ENCODE results near the gene MT3.
"Not testable (repeated sequence)": the region's sequence is repeated elsewhere in the genome, so short reads cannot be mapped to it uniquely, and the experiment has no call there.

Gene MT3

DNA sequence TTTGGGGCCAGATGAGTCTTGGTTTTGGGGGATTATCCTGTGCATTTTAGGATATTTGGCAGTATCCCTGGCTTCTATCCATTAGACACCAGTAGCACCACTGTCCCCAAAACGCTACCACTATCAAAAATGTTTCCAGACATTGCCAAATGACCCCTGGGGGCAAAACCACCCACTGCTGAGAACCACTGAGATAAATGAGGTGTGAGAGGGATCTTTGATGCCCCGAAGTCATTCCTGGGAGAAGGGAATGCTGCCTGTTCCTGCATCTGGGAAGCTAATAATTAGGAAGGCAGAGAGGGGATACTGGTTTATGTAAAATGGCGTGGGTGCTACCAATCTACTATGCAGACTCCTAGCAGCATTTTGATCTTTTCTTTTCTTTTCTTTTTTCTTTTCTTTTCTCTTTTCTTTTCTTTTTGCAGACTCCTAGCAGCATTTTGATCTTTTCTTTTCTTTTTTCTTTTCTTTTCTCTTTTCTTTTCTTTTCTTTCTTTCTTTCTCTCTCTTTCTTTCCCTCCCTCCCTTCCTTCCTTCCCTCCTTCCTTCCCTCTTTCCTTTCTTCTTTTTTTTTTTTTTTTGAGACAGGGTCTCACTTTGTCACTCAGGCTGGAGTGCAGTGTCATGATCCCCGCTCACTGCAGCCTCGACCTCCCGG is 8.8 kb upstream of the MT3 start:
- no peak for DNase-seq

DNA sequence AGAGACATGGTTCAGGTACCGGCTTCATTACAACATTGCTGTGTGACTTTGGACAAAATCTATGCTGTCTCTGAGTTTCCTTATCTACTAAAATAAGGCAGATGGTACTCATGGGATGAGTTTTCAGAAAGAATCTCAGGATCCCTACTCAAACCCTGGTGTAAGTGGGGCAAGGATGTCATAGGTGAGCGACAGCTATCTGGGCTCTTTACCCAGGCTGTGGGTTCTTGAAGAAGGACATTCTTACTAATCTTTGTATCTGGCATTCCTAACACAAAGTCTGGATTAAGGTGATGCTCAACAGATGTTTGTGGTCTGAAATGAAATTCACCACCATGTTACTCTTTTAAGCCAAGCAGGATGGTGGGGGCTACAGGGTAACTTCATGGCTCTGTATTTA is 6.4 kb upstream of the MT3 start:
- DNase-seq: not testable (repeated sequence)

DNA sequence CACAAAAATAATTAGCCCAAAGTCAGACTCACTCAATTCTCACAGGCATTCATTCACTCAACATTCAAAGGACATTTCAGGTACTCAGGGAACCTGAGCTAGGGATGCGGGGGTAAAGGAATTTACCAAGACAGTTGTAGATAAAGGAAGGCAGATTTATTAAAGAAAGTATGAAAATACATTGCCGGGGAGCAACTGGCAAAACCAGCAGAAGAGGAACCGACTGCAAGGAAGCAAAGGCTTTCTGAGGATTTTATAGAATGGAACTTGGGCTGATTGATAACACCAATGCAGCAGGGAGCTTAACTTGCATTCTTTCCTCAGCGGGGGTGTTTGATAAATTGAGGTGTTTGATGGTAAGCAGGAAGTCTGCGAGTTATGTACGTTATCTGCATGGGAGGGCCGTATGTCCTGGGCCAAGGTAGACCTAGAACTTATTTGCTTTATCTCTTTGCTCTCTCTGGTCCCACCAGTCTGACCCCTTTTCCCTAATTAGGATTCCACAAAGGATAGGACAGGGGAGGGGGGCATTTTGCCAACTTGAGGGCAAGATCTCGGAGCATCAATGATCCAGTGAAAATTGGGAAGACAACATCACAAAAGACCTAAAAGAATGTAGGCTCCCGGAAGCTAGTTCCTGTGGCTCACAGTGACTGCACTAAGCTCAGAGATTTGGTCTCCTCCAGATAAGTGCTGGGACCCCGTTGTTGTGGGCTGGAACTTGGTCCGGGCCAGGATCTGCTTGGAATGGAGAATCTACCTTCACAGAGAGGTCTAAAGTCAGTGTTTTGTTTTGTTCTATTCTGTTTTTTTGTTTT is 5.8 kb upstream of the MT3 start:
- no peak for DNase-seq

DNA sequence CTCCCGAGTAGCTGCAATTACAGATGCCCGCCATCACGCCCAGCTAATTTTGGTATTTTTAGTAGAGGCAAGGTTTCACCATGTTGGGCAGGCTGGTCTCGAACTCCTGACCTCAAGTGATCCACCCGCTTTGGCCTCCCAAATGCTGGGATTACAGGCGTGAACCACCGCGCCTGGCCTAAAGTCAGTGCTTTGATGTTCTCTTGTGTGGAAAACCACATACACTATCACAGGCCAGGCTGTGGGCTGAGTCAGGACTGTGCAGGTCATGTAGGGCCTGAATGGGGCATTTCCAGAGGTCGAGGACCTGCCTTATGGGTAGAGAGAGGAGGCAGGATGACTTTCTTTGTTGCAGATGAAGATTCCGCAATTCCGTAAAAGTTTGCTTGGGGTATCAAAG is 5.1 kb upstream of the MT3 start:
- no peak for DNase-seq

DNA sequence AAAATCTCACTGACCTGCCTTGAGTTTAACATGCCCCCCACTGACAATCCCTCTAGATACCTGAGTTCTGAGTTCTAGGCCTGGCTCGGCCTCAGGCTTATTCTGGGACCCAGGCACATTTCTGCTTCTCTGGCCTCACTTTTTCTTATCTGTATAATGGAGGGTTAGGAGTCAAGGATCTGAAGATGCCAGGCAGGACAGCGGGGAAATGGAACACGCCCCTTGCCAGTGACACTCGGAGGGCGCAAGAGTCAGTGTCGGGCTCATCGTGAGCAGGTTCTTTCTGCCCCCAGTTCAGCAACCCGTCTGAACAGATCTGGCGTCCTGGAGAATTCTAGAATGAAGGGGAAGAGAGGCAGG is 567 bp upstream of the MT3 start:
- no peak for DNase-seq

GRCh38 chr16:56591377-56592060 is 2.2 kb downstream of the MT3 start:
- no peak for DNase-seq

DNA sequence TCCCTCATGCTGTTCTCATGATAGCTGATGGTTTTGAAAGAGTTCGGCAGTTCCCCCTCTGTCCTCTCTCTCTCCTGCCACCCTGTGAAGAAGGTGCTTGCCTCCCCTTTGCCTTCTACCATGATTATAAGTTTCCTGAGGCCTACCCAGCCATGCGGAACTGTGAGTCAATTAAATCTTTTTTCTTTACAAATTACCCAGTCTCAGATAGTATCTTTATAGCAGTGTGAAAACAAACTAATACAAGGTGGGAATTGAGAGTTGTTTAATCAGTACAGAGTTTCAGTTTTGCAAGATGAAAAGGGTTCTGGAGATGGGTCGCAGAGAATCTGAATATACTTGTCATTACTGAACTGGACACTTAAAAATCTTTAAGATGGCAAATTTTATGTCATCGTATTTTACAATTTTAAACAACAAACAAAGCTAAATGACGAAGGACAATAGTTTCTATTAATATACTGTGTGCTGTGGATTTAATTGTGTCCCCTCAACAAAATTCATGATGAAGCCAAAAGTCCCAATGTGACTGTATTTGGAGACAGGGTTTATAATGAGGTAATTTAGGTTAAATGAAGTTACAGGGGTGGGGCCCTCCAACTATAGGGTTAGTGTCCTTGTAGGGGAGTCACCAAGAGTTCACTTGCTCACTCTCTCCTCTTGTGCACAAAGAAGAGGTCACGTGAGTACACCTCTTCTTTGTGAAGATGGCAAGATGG is 4.4 kb downstream of the MT3 start:
- DNase-seq: no peak

DNA sequence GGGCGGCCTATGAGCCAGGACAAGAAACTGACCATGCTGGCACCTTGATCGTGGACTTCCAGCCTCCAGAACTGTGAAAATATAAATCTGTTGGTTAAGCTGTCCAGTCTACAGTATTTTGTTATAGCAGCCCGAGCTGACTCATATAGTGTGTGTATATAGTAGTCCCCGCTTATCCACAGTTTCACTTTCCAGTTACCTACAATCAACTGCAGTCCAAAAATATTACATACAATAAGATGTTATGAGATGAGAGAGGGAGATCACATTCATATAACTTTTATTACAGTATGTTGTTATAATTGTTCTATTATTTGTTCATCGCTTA is 4.9 kb downstream of the MT3 start:
- no peak for DNase-seq

GRCh38 chr16:56600398-56600999 is 11.2 kb downstream of the MT3 start:
- DNase-seq: peak; percentile 42

DNA sequence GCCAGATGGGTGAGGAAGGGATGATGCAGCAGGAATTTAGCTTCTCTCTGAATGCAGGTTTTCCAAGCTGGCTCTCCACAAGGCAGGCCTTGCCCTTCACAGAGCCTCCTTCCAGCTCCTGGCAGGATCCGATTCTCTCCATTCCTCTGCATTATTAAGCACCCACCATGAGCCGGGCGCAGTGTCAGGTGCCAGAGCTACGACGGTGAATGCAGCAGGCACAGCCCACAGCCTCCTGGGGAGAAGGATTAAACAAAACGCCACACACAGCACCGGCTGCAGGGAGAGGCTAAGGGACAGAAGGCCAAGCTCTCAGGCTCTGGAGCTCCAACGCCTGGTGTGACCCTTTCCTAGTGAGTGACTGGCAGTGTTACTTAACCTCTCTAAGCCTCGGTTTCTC is 12.0 kb downstream of the MT3 start:
- DNase-seq: no peak

DNA sequence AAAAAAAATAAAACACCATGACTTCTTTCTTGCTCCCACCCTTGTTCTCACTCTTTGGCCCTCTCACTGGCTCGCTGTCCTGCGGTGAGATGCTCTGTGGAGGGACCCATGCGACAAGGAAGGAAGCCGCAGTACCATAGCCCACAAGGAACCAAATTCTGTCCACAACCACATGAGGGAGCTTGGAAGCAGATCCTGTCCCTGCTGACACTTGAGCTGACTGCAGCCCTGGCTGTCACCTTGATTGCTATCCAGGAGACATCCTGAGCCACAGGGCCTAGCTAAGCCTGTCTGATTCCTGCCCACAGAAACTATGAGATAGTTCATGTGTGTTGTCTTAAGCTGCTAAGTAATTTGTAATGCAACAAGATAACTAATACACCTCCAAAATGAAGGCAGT is 14.3 kb downstream of the MT3 start:
- DNase-seq: peak; percentile 30

- DNase-seq: no peak
Measured at GRCh38 chr16:56604966-56605365, 15.6 kb downstream of the MT3 start.

GRCh38 chr16:56605475-56605874 is 16.1 kb downstream of the MT3 start:
- no peak for DNase-seq

DNA sequence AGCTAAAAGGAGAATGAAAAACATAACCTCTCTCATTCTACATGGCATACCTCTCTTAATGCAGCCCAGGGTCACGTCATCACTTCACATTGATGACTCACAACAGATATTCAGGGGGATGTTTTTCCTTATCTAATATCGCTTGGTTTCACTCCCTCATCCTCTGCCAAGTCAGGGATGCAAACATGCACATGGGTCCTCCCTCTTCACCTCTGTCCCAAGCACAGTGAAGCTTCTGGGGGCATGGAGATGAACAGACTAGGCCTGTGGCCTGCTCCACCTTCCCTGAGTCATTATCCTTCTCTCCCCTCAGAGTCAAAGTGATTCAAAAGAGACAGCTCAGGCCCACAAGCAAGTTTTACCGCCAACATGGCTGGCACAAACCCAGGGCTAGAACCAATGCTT is 16.7 kb downstream of the MT3 start:
- DNase-seq: no peak

- no peak for DNase-seq
Measured at GRCh38 chr16:56606476-56607108, 17.3 kb downstream of the MT3 start.

GRCh38 chr16:56607109-56607618 is 17.8 kb downstream of the MT3 start:
- peak; percentile 23 for DNase-seq

DNA sequence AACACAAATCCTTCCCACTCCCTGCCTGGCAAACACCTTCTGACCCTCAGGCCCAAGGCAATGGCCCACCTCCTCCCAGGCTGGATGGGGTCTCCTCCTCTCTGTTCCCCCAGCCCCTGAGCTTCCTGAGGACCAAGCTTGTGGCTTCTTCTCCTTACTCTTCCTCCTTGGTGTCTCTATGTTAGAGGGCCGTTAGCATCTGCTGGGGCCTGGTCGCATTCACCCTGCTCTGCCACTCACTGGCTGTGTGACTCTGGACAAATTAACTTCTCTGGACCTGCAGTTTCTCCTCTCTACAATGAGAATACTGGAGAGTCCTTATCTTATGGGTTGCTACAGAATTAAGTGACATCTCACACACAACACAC is 18.3 kb downstream of the MT3 start:
- no peak for DNase-seq

DNA sequence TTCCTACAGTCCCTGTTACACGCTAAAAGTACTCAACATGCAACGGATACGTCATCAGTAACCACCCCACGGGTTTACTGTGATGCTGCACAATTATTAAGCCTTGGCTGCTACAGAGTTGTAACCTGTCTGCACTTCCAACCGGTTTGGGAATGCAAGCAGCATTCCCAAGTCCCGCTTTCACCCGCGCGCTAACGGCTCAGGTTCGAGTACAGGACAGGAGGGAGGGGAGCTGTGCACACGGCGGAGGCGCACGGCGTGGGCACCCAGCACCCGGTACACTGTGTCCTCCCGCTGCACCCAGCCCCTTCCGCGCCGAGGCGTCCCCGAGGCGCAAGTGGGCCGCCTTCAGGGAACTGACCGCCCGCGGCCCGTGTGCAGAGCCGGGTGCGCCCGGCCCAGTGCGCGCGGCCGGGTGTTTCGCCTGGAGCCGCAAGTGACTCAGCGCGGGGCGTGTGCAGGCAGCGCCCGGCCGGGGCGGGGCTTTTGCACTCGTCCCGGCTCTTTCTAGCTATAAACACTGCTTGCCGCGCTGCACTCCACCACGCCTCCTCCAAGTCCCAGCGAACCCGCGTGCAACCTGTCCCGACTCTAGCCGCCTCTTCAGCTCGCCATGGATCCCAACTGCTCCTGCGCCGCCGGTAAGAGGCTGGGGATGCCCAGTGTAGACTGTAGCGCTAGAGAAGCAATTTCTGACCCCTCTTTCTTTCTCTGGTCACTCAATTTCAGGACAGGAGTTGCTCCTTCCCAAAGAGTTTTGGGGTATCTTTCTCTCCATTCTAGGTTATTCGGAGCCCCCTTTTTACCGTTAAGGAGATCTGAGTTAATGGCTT is 18.9 kb downstream of the MT3 start, which contains the start of gene MT2A:
Gene MT2A (plus strand): TSS at position 542 of the 833 bp plus-strand sequence. CDS start 72 bp downstream, at position 614.
- DNase-seq: peak; percentile 95

GRCh38 chr16:56608876-56609462 is 19.6 kb downstream of the MT3 start:
- DNase-seq: peak; percentile 38

DNA sequence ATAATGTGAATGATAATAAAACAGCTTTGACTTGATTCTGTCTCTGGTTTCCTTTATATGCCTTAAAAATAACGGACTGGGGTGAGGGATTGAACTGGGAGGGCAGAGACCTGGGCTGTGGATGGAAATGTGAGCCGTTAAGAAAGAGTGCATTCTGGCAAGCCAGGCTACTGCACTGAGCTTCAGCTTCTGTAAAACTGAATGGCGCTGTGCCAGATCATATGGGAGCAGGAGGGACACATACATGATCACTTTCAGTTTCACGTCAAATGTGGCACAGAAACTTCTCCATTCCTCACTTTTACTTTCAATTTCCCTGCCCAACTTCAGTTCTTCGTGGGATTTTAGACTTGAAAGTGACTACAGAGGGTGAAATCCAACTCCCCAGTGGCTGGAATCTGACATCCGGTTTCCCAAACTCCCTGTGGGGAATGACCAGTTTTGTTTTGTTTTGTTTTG is 20.2 kb downstream of the MT3 start:
- peak; percentile 87 for DNase-seq
